Measurements from ENCODE around the gene TMEM238L. TPM values are rescaled to one million over a fixed set of nuclear protein-coding genes. Genes with fewer than 3 reads are reported as not detected.

Gene TMEM238L
- total and polyA plus RNA-seq, 9 of the 15 experiments (the other 6 are each of a cell fraction or from before 2014, with no cell fraction given) = not detected

DNA sequence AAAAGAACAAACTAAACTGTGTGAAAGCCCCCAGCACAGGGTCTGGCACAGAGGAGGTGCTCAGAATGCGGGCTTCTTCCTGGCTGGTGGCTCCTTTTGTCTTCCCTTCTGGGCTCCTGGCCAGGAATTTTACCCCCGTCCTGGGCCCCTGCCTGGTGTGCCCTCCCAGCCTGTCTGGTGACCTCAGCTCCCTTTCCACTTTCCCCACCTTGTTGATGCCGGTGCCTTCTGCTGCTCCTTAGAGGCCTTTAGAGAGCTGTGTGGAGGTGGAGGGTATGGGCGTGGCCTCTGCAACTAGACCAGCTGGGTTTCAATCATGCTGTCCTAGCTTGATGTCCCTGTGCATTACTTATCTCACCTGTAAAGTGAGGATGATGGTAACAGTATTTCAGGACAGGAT lies 17.2 kb upstream of the TMEM238L start (continued):
- no peak for TF ChIP-seq PML (IDR thresholded peaks at IDR 0.05; ENCODE audit: low read length)

DNA sequence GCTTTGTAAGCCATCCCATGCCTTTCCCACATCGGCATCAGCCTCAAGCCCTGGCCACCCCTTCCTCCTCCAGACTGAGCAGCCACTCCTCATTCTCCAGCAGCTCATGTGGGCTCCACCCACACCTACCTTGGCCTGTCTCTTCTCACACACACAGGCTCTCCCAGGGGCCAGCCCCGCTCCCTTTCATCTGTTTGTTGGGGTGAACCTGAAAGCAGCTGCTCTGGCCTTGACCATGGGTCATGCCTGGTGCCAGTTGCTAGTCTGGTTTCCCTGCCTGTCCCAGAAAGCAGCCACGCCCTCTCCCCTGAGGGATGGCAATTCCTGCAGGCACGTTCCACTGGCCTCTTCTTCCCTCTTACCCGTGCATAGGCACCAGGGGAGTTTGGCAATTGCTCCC lies 11.4 kb upstream of the TMEM238L start:
- intact Hi-C loops (cut with micrococcal nuclease) (no loop called here), in situ Hi-C loops (cut with MboI) (no loop called here)
- H4K20me1 ChIP-seq (replicated peaks; ENCODE audit: control insufficient read depth, insufficient read depth, low read length) = no peaks in the 10 kb centered on the region
- CTCF ChIA-PET (ENCODE audit: low intra/inter-chr PET ratio) = no interaction called here
- TF ChIP-seq, protein P1, sequence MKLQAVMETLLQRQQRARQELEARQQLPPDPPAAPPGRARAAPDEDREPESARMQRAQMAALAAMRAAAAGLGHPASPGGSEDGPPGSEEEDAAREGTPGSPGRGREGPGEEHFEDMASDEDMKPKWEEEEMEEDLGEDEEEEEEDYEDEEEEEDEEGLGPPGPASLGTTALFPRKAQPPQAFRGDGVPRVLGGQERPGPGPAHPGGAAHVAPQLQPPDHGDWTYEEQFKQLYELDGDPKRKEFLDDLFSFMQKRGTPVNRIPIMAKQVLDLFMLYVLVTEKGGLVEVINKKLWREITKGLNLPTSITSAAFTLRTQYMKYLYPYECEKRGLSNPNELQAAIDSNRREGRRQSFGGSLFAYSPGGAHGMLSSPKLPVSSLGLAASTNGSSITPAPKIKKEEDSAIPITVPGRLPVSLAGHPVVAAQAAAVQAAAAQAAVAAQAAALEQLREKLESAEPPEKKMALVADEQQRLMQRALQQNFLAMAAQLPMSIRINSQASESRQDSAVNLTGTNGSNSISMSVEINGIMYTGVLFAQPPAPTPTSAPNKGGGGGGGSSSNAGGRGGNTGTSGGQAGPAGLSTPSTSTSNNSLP (IDR thresholded peaks at IDR 0.05; ENCODE audit: borderline replicate concordance, low read depth, low read length) = no peak
- TF ChIP-seq MTA1 (IDR thresholded peaks at IDR 0.05; ENCODE audit: borderline replicate concordance) (no peak), ZNF77 (CRISPR knock-in tag; IDR thresholded peaks at IDR 0.05) (no peak), ZNF76 (CRISPR knock-in tag; IDR thresholded peaks at IDR 0.05; ENCODE audit: borderline replicate concordance) (no peak), FIP1L1 (IDR thresholded peaks at IDR 0.05; ENCODE audit: low read depth, low read length, poor library complexity, severe bottlenecking) (no peak), KLF13 (tag; IDR thresholded peaks at IDR 0.05; ENCODE audit: borderline replicate concordance, low read depth) (no peak), LEF1 (IDR thresholded peaks at IDR 0.05) (no peak), GTF2A2 (tag; IDR thresholded peaks at IDR 0.05) (no peak)
- TF ChIP-seq, protein P2, sequence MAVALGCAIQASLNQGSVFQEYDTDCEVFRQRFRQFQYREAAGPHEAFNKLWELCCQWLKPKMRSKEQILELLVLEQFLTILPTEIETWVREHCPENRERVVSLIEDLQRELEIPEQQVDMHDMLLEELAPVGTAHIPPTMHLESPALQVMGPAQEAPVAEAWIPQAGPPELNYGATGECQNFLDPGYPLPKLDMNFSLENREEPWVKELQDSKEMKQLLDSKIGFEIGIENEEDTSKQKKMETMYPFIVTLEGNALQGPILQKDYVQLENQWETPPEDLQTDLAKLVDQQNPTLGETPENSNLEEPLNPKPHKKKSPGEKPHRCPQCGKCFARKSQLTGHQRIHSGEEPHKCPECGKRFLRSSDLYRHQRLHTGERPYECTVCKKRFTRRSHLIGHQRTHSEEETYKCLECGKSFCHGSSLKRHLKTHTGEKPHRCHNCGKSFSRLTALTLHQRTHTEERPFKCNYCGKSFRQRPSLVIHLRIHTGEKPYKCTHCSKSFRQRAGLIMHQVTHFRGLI (CRISPR knock-in tag; IDR thresholded peaks at IDR 0.05) = no peak
- no peak for DNase-seq (ENCODE audit: extremely low read depth in 1 of 4, low spot score in 3 of 4)
- no peaks in the 10 kb centered on the region for H3K9me1 ChIP-seq (ENCODE audit: control insufficient read depth, insufficient read depth, low read length)
- H3K4me3 ChIP-seq = no peak overlapping the region
- POLR2A ChIA-PET = no interaction called here
- no peaks in the 10 kb centered on the region for H3K79me2 ChIP-seq (ENCODE audit: control insufficient read depth, insufficient read depth, low read length)
- no peak overlapping the region for H3K9ac ChIP-seq (ENCODE audit: insufficient read depth in 1 of 2, low read depth in 2 of 2, low read length in 2 of 2)
- H3K4me1 ChIP-seq (replicated peaks in 1 of 2; ENCODE audit: control insufficient read depth in 2 of 2, insufficient read depth in 2 of 2, low read length in 2 of 2) = no peaks in the 10 kb centered on the region
- H3K9me3 ChIP-seq (replicated peaks; ENCODE audit: control insufficient read depth, insufficient read depth, low read depth, low read length) = no peaks in the 10 kb centered on the region
- peaks cover 0 to 5% of the 10 kb centered on the region in 2 experiments; a peak in 1 of 5 replicates for H3K27me3 ChIP-seq (ENCODE audit: control insufficient read depth in 2 of 2, insufficient read depth in 2 of 2, low read length in 2 of 2)
- H3K4me2 ChIP-seq (ENCODE audit: insufficient read depth, low read length) = no peak overlapping the region
- no peak overlapping the region for H3K27ac ChIP-seq (ENCODE audit: extremely low read depth, low read depth, low read length)
- no TSS peak for BruUV-seq (replicated peaks)
- FAIRE-seq = no peak
- 0% methylated on average over 4 of the region's 5 CpGs for WGBS (ENCODE audit: insufficient coverage, low coverage, missing lambda C conversion rate)
- no peak for ATAC-seq
- H3K36me3 ChIP-seq (ENCODE audit: control insufficient read depth, insufficient read depth, low read length) = no peaks in the 10 kb centered on the region
- no peak overlapping the region for H2AFZ ChIP-seq (ENCODE audit: low read depth, low read length)

Data from K562 (cell line).